EH (cell line): ENCODE measurements around the gene ALG6.
A peak's percentile ranks its signal among the peaks of the same experiment; 100 is the strongest.
"Not testable (repeated sequence)": the region's sequence is repeated elsewhere in the genome, so short reads cannot be mapped to it uniquely, and the experiment has no call there.

ENCODE experiments used
- DNase-seq: peaks from one replicate; pipeline ENCODE4 v3.0.0-alpha.2; 2015; ENCODE audit warnings: low read depth

The ALG6 gene

DNA sequence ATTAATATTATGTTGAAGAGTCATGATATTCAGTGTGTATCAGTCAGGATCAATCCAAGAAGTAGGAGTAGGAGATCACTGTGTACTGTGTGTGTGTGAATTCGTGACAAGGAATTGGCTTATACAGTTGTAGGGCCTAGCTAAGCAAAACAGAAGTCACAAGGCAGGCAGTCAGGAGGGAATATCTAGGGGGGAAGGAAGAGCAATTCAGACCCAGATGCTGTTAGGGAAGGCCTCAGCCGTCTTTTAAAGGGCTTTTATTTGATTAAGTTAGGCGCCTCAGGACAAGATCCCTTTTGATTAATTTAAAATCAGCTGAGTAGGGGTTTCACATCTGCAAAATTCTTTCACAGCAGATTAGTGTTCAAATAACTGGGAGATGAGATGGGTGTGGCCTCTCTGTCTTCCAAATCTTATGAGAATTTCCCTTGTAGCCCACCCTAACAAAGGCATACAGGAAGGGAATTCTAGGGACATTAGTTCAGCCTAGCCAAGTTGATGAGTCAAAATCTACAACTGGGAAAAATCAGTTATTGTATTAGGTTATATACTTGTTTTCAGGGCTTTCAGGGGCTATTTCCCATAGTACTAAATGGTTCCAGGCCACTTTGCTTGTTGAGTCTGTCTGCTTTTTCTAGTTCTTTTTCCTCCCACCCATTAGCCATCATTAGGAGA is 47.4 kb downstream of the ALG6 start:
- DNase-seq, result no peak

DNA sequence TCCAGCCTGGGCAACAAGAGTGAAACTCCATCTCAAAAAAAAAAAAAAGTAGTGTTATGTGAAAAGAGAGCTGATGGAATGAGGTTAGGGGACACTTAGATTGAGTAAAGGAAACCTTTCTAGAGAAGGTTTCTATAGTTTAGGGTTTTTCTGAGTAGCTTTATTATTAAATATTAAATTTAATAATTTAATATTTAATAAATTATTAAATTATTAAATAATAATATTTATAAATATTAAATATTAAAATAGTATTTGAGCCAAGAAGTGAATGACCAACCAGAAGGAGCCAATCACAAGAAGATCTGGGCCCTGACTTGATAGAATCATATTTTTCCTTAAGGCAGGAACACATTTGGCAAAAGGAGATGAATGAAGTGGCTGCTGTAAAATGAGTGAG is 50.7 kb downstream of the ALG6 start:
- DNase-seq, result no peak

DNA sequence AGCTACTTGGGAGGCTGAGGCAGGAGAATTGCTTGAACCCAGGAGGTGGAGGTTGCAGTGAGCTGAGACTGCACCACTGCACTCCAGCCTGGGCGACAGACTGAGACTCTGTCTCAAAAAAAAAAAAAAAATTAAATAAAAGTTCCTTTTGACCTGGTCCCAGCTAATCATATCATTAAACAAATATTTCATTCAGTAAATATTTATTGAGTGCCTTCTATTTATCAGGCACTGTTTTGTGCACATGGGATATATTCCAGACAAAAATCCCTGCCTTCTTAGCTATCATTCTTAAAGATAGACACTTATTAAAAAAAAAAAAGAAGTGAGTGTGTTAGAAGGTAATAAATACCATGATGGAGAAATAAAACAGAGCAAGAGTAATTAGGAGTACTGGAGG is 53.3 kb downstream of the ALG6 start:
- DNase-seq, result not testable (repeated sequence)

DNA sequence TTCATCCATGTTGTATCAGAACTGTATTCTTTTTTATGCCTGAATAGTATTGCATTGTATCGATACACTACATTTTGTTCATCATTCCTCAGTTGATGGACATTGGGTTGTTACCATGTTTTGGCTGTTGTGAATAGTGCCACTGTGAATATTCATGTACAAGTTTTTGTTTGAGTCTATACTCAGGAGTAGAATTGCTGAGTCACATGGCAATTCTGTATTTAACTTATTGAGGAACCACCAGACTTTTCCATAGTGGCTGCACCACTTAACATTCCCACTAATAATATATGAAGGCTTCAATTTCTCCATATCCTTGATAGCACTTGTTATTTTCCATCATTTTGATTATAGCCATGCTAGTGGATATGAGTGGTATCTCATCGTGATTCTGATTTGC is 56.2 kb downstream of the ALG6 start:
- no peak for DNase-seq

DNA sequence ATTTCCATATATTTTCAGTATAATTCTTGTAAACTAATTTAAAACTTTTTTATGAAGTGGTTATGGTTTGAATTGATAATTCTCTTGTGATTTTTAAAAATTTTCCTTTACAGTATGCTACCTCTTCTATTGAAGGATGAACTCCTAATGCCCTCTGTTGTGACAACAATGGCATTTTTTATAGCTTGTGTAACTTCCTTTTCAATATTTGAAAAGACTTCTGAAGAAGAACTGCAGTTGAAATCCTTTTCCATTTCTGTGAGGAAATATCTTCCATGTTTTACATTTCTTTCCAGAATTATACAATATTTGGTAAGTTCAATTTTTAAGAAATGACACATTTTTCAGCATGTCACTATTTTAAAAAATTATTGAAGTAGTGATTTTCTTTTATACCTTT is 61.4 kb downstream of the ALG6 start:
- no peak for DNase-seq

DNA sequence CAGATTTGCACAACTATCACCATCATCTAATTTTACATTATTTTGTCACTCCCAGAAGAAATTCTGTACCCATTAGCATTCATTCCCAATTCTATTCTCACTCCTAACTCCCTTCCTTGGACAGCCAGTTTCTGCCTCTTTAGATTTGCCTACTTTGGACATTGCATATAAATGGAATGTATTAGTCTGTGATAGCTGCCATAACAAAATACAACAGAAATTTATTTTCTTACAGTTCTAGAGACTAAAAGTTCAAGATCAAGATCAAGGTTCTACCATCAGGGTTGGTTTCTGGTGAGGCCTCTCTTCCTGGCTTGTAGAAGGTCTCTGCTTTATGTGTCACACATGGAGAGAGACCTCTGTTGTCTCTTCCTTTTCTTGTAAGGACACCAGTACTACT is 61.9 kb downstream of the ALG6 start:
- no peak for DNase-seq

DNA sequence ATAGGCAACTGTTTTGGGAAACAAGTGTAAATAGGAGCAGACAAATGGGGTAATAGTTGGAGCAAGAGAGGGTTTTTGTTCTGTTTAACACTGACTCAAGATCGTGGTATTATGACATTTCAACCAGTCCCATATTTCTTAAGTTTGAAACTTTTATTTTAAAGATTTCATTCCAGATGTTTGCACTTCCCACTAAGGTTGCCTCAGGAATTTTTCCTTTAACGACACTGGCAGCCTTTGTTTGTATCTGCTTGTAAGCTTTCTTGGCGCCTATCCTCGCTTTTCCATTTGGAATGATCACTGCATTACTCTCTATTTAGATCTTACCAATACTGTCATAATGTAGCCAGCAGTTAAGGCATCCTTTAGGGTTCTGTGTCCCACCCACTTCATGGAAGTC is 67.7 kb downstream of the ALG6 start:
- peak; percentile 6 for DNase-seq

DNA sequence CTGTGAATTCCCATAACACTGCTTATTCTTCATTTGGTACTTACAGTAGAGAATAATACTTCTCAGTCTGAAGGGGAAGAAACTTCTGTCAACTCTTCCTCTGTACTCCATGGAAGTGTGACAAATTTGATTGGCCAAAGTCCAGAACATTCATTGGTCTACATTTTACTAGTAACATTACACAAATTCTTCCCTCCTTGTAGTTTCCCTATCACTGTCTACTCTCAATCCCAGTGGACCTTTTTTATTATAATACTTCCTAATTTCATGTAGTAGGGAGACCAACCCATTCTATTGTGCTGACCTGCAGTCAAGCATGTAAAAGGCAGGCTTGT is 74.7 kb downstream of the ALG6 start:
- peak; percentile 60 for DNase-seq

DNA sequence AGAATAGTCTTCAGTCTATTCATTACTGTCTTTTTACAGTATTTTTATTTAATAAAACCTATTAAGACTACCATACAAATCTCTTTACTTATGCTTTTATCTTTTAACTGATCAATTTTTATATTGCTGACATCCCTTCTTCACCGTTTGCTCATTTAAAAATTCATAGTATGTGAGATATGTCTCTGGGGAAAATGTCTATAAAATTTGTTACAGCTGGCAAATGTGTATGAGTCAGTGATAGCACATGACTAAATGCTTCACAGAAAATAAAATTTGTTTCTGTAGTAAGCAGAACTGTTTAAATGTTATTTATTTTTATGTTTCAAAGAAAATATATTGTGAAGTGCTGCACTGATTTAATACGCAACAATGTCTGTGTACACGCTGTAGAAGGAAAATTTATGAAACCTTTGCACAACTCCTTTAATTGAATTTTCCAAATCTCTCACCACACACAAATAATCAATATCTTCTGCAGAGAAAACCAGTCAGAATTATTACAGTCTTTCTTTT is 81.4 kb downstream of the ALG6 start:
- peak; percentile 30 for DNase-seq

DNA sequence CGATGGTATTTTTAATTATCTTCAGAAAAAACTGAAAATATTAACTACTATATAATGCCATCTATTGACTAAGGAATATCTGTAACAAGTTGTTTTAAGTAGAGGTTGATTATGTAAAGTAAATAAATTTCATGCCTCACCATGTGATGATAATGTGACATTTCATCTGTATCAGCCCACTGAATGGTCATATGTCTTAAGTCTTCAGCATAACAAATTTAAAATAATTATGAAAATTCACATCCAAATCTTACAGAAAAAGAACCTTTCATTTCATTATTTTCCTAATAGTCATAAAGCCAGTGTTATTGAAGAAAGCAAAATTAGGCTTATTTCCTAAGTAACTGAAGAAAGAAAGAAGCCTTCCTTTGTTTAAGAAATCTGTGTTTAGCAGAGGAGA is 83.0 kb downstream of the ALG6 start:
- no peak for DNase-seq

DNA sequence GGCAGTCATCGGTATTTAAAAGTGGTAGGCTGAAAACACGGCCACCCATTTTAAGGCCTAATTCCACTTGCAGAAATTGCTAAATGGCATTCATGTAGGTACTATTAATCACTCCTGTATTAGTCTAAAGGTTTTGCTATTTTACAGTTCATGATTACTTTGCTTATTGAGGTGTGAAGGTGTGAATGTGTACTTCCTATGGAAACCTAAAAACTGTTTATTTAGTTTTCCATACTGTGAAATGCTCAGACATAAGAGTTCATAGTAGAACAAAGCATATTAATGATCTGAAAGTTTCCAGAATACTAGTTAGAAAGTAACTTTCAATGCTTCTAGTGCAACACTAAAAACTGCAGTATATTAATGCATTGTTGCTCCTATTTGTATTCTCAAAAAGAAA is 85.8 kb downstream of the ALG6 start:
- no peak for DNase-seq

DNA sequence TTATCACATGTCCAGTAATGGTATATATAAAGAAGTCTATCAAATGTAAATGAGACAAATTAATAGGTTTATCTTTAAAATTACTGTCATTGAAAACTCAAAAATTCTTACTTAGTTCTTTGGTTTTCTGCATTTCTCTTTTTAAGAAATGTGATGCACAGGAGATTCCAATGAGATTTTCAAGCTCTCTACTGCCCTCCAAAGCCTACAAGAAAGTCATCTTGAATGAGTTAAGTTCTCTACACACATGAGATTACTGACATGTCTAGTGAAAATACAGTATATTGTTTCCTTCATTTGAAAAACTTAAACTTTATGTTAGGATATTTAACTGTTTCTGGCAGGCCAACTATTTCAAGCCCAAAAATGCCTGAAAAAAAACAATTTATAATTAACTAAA is 86.8 kb downstream of the ALG6 start:
- peak; percentile 14 for DNase-seq

DNA sequence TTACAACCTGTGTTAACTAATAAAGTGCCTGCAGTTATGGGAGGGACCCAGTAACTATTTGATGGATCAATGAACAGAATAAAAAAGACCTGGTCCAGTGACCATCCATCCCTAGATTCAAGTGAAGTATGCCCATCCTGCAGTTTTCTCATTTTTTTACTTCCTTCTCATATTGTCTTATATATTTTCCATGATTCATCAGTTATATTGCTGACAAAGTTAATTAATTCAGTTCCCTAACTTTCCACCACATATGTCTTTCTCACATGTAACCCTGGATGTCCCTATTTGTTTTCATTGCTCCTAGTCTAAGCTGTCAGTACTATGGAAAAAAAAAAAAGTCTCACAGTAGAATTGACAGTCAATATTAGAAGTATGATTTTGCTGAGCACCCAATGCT is 91.3 kb downstream of the ALG6 start:
- no peak for DNase-seq

DNA sequence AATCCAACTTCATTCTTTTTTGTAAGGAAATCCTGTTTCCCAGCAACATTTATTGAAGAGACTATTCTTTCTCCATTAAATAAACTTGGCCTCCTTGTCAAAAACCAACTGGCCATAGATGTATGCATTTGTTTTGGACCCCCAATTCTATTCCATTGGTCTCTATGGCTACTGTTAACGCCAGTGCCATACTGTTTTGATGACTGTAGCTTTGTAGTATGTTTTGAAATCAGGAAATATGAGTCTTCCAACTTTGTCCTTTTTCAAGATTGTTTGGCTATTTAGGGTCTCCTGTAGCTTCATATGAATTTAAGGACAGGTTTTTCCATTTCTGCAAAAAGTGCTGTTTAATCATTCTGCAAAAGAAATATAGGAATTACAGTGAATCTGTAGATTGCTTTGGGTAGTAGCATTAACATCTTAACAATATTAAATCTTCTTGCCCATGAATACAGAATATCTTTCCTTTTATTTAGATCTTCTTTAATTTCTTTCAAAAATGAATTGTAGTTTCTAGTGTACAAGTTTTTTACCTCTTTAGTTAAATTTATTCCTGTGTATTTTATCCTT is 94.3 kb downstream of the ALG6 start:
- no peak for DNase-seq

DNA sequence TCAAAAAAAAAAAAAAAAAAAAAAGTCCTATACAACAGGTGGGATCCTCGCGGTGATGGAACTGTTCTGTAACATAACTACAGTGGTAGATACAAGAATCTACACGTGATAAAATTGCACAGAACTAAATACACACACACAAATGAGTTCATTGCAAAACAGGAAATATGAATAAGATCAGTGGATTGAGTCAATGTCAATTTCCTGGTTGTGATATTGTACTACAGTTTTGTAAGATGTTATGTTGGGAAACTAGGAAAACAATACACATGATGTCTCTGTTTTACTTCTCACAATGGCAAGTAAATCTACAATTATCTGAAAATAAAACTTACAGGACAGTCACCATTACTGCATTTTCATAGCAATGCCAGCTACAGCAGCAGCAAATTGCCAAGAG is 95.8 kb downstream of the ALG6 start:
- peak; percentile 15 for DNase-seq

DNA sequence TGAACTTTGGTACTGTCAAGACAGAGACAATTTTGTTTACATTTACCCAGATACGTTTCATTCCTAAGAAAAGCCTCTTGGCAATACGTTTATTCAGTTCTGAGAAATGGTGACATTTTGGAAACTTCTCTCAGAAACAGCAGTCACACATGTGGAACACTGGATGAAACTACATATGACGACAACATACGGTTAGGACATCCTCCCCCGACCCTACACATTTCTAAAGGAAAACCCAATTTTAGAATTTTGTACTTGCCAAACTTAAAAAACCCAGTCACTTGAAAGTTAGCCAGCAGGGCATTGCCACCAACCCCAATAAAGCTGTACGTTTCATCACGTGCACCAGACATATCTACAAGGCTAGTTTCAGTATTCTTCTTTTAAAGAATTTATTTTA is 98.8 kb downstream of the ALG6 start:
- no peak for DNase-seq

DNA sequence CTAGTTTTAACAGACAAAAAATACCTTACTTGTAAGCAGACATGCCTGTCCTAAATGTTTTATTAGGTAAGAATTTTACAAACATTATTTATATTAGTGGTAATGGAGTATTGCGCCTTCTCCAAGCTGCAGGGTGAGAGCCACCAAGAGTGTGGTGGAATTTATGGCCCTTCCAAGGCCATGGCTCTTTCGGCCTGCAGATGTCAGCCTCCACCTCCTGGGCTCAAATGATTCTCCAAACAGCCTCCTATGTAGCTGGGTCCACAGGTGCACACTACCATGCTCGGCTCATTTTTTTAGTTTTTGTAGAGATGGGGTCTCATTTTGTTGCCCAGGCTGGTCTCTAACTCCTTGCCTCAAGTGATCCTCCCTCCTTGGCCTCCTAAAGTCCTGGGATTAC is 99.3 kb downstream of the ALG6 start:
- DNase-seq, result no peak

DNA sequence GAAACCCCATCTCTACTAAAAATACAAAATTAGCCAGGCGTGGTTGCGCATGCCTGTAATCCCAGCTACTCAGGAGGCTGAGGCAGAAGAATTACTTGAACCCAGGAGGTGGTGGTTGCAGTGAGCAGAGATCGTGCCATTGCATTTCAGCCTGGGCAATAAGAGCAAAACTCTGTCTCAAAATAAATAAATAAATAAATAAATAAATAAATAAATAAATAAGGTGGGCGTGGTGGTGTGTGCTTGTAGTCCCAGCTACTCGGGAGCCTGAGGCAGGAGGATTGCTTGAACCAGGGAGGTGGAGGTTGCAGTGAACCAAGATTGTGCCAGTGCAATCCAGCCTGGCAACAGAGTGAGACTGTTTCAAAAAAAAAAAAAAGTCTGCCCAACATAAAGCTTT is 101.3 kb downstream of the ALG6 start:
- DNase-seq, result not testable (repeated sequence)

DNA sequence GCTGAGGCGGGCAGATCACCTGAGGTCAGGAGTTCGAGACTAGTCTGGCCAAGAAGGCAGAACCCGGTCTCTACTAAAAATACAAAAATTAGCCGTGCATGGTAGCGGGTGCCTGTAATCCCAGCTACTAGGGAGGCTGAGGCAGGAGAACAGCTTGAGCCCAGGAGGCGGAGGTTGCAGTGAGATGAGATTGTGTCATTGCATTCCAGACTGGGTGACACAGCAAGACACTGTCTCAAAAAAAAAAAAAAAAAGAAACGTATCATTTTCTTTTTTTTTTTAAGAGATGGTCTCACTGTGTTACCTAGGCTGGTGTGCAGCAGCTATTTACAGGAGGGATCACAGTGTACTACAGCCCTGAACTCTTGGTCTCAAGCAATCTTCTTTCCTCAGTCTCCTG is 108.3 kb downstream of the ALG6 start:
- peak; percentile 53 for DNase-seq

DNA sequence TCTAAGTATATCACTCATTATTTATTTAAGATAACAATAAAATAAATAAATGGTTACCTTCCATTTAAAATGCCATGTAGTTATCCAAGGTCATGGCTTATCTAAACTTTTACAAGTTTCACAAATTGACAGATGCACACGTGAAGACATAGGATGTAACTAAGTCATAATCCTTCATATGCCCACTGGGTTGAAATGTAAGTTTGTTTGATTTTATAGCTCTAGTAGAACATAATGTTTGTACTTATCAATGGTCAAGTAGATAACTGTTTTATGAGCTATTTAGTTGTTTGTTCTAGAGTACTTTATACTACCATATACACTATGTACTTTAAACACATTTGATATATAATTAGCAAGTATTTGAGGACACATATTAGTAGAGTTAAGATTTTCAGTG is 112.6 kb downstream of the ALG6 start:
- no peak for DNase-seq

DNA sequence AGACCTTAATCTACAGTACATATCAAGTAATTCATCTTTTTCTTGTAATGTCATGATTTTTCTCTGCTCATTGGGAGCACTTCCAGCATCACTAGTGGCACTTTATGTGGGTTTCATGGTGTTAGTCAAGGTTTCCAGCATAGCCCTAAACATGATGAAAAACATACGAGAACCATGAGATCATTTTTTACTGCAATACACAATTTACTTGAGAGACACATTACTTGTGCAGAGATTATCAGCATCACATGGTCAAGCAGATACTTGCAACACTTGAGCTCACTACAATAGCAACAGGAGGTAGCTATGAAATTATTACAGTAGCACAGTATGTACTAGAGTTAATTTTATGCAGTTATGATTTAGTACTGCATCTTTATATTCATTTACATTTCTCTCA is 119.2 kb downstream of the ALG6 start:
- DNase-seq, result no peak

DNA sequence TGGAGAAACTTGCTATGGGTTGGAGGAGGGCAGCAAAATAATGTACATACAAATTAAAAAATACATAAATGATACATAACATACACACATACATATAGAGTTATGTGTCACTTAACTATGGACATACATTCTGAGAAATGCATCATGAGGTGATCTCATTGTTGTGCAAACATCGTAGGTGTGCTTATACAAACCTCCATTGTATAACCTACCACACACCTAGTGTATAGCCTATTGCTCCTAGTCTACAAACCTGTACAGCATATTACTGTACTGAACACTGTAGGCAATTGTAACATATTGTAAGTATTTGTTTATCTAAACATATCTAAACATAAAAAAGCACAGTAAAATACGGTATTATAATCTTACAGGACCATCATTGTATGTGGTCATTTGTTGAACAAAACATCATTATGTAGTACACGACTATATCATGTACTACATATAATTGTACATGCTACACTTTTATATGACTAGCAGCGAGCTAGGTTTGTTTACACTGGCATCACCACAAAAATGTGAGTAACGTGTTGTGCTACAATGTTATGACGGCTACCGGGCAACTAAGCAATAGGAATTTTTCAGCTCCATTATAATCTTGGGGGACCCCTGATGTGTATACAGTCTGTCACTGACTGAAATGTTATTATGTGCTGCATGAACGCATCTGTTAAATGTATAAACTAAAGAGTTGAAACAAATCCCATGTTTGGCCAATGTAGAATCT is 120.1 kb downstream of the ALG6 start:
- DNase-seq, result peak; percentile 67
